HEK293 (cell line): ENCODE results near the gene CHCHD6.

ENCODE experiments used
- CTCF ChIA-PET: fragments of 350-600 bp; formaldehyde crosslinking; extraction: SDS; loops from one replicate; lab custom pipeline; 2021; ENCODE audit warnings: antibody characterized with exemption; lab: Yijun Ruan, JAX
- POLR2A ChIA-PET: fragments of 300-600 bp; formaldehyde crosslinking; extraction: SDS; loops from one replicate; lab custom pipeline; 2020; ENCODE audit warnings: antibody characterized with exemption, inconsistent platforms; lab: Yijun Ruan, JAX
- H3K27ac ChIP-seq: fragments of 200-500 bp; sonication (Bioruptor generic); 2 replicates; pipeline ENCODE4 v1.5.1; 2014; ENCODE audit warnings: low read depth, low read length, control low read depth, inconsistent platforms; ENCODE audit errors: extremely low read depth
- H3K36me3 ChIP-seq, 2 experiments: fragments of 200-500 bp in 1 of 2; sonication (Bioruptor generic) in 1 of 2; 1 replicate in 1 of 2; 2 replicates in 1 of 2; pipeline ENCODE4 v1.5.1; 2014 to 2017; ENCODE audit warnings: inconsistent platforms in 2 of 2, low read length in 2 of 2; ENCODE audit not compliant: control insufficient read depth in 2 of 2, insufficient read depth in 1 of 2
- H3K4me1 ChIP-seq: fragments of 200-500 bp; sonication (Bioruptor generic); 2 replicates; pipeline ENCODE4 v1.5.1; 2014; ENCODE audit warnings: mild to moderate bottlenecking, low read length, inconsistent platforms; ENCODE audit not compliant: control insufficient read depth, insufficient read depth
- H3K4me3 ChIP-seq: 2 replicates; pipeline ENCODE4 v1.5.1; 2011; ENCODE audit warnings: low read depth, mild to moderate bottlenecking, control low read depth, low read length, moderate library complexity
- H3K9me3 ChIP-seq: fragments of 200-500 bp; sonication (Bioruptor generic); 2 replicates; pipeline ENCODE4 v1.5.1; 2014; ENCODE audit warnings: low read depth, low read length, inconsistent platforms; ENCODE audit not compliant: control insufficient read depth, insufficient read depth
- GLIS1 ChIP-seq: fragments of 450-650 bp; formaldehyde crosslinking; IDR thresholded peaks from 2 replicates; pipeline ENCODE4 v1.5.1; 2016; ENCODE audit warnings: missing biosample characterization, missing genetic modification characterization
- MEIS1 ChIP-seq: sonication (generic); formaldehyde crosslinking; IDR thresholded peaks from 2 replicates; pipeline ENCODE4 v1.8.1; 2022; ENCODE audit warnings: missing genetic modification reagents, mild to moderate bottlenecking, borderline replicate concordance
- ZBTB11 ChIP-seq: fragments of 450-650 bp; formaldehyde crosslinking; conservative IDR thresholded peaks from 2 replicates; pipeline ENCODE4 v1.5.1; 2016; ENCODE audit warnings: low read depth, missing biosample characterization, missing genetic modification characterization
- ZIC2 ChIP-seq: fragments of 450-650 bp; formaldehyde crosslinking; IDR thresholded peaks from 2 replicates; pipeline ENCODE4 v1.5.1; 2016; ENCODE audit warnings: missing biosample characterization, missing genetic modification characterization
- ZNF175 ChIP-seq: fragments of 450-650 bp; formaldehyde crosslinking; IDR thresholded peaks from 2 replicates; pipeline ENCODE4 v1.5.1; 2016; ENCODE audit warnings: missing biosample characterization, missing genetic modification characterization
- ZNF2 ChIP-seq: fragments of 450-650 bp; formaldehyde crosslinking; IDR thresholded peaks from 2 replicates; pipeline ENCODE4 v1.5.1; 2016; ENCODE audit warnings: missing biosample characterization, missing genetic modification characterization
- ZNF23 ChIP-seq: fragments of 450-650 bp; formaldehyde crosslinking; IDR thresholded peaks from 2 replicates; pipeline ENCODE4 v1.5.1; 2016; ENCODE audit warnings: missing biosample characterization, missing genetic modification characterization, borderline replicate concordance
- ZNF274 ChIP-seq, 2 experiments: fragments of 200-500 bp in 1 of 2; fragments of 450-650 bp in 1 of 2; sonication (Bioruptor generic) in 1 of 2; formaldehyde crosslinking in 1 of 2; IDR thresholded peaks; 2 replicates each; pipeline versions ENCODE4 v1.5.1 to v1.6.1; 2014 to 2016; ENCODE audit warnings: borderline replicate concordance in 1 of 2, inconsistent platforms in 1 of 2, low read length in 1 of 2, missing biosample characterization in 1 of 2, missing genetic modification characterization in 1 of 2
- ZNF580 ChIP-seq: fragments of 450-650 bp; formaldehyde crosslinking; IDR thresholded peaks from 2 replicates; pipeline ENCODE4 v1.5.1; 2016; ENCODE audit warnings: missing biosample characterization, missing genetic modification characterization
- TF ChIP-seq, protein P1 (sequence below): fragments of 450-650 bp; formaldehyde crosslinking; optimal IDR thresholded peaks from 2 replicates; pipeline ENCODE3; 2016; ENCODE audit warnings: missing biosample characterization, mild to moderate bottlenecking, missing genetic modification characterization
- TF ChIP-seq, protein P2 (sequence below): fragments of 450-650 bp; formaldehyde crosslinking; IDR thresholded peaks from 2 replicates; pipeline ENCODE4 v1.5.1; 2016; ENCODE audit warnings: missing biosample characterization, missing genetic modification characterization, borderline replicate concordance

CHCHD6 gene

DNA sequence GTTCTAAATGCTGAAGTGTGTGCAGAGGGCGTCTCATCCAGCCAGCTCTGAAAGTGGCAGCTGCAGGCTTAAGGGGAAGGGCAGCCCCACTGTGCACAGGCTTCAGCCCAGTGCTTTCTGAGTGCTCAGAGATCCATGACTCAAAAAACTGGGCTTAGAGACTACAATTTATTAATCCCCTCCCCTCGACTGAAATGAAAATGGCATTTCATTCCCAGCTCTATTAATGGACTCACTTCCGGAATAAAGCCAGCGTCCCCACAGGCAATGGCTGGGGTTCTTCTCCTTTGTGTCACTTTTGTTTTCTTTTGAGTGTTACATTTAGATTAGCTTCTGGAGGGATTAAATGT lies 223.3 kb downstream of the CHCHD6 start:
- Histone ChIP-seq H3K36me3 (no peaks in the 10 kb centered on the region), H3K4me3 (no peak overlapping the region), H3K9me3 (no peaks in the 10 kb centered on the region), H3K4me1 (no peaks in the 10 kb centered on the region), H3K27ac (no peak overlapping the region)
- ChIA-PET CTCF (interaction anchor here (0.7 to 0.9 kb wide), 2 partner anchors 12 to 48 kb away, joined by 3 read pairs; no protein-coding TSS in a partner anchor), POLR2A (no interaction called here)
- no peak for TF ChIP-seq MEIS1 (CRISPR knock-in tag)
- no peak for TF ChIP-seq ZNF23 (tag by site-specific recombination)

GRCh38 chr3:126927846-126928245 lies 223.8 kb downstream of the CHCHD6 start:
- Histone ChIP-seq H3K27ac (no peak overlapping the region), H3K4me3 (no peak overlapping the region), H3K4me1 (no peaks in the 10 kb centered on the region)
- CTCF ChIA-PET: interaction anchor here (0.7 to 0.9 kb wide), 2 partner anchors 11 to 47 kb away, joined by 3 read pairs; no protein-coding TSS in a partner anchor
- POLR2A ChIA-PET: no interaction called here
- TF ChIP-seq, protein P1, sequence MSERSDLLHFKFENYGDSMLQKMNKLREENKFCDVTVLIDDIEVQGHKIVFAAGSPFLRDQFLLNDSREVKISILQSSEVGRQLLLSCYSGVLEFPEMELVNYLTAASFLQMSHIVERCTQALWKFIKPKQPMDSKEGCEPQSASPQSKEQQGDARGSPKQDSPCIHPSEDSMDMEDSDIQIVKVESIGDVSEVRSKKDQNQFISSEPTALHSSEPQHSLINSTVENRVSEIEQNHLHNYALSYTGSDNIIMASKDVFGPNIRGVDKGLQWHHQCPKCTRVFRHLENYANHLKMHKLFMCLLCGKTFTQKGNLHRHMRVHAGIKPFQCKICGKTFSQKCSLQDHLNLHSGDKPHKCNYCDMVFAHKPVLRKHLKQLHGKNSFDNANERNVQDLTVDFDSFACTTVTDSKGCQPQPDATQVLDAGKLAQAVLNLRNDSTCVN: no peak
- TF ChIP-seq ZNF2 (no peak), ZNF274 (IDR thresholded peaks at IDR 0.05; ENCODE audit: low read length) (no peak), ZNF274 (tag by site-specific recombination; IDR thresholded peaks at IDR 0.05; ENCODE audit: borderline replicate concordance) (no peak), ZNF175 (tag by site-specific recombination) (no peak), ZNF580 (tag by site-specific recombination) (no peak)
- TF ChIP-seq, protein P2, sequence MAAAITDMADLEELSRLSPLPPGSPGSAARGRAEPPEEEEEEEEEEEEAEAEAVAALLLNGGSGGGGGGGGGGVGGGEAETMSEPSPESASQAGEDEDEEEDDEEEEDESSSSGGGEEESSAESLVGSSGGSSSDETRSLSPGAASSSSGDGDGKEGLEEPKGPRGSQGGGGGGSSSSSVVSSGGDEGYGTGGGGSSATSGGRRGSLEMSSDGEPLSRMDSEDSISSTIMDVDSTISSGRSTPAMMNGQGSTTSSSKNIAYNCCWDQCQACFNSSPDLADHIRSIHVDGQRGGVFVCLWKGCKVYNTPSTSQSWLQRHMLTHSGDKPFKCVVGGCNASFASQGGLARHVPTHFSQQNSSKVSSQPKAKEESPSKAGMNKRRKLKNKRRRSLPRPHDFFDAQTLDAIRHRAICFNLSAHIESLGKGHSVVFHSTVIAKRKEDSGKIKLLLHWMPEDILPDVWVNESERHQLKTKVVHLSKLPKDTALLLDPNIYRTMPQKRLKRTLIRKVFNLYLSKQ (tag by site-specific recombination): no peak
- TF ChIP-seq, all 188 proteins: peak for 0
- Histone ChIP-seq H3K36me3 (no peaks in the 10 kb centered on the region), H3K9me3 (no peaks in the 10 kb centered on the region)

DNA sequence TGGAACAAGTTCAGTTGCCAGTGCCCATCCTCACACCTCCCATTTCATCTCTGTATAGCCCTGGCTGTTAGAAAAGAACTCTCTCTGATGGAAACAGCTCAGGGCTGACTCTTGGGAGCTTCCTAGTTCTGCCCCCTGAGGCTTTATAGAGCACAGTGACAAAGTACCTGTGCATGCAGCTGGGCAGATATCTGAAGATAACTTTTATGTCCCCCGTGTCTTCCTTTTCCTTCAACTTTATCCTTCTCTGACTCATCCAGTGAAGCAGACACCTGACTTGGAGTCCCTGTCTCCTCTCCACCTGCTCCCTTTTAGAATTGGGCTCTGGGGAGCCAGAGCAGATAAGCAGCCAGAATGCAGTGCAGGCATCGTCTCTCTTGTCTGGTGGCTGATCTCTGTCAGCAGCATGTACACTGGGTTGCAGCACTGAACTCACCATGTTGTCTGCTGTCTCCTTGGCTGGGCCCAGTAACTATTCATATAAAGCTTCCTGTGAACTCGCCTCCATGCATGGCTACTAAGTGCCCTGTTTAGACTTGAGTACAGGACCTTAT lies 225.0 kb downstream of the CHCHD6 start:
- Histone ChIP-seq H3K27ac (no peak overlapping the region), H3K9me3 (no peaks in the 10 kb centered on the region), H3K4me1 (no peaks in the 10 kb centered on the region), H3K4me3 (no peak overlapping the region), H3K36me3 (no peaks in the 10 kb centered on the region)
- TF ChIP-seq GLIS1 (tag by site-specific recombination) (0 out of 2 replicates have a peak, but pooled peaks have one; percentile 9), ZBTB11 (tag by site-specific recombination) (no peak), ZIC2 (tag by site-specific recombination) (no peak)
- ChIA-PET POLR2A (no interaction called here), CTCF (interaction anchor here (0.7 kb wide), 1 partner anchor 10 kb away, joined by 3 read pairs; no protein-coding TSS in a partner anchor)
